K562 (cell line): ENCODE data around the gene TMEM87B.

Source experiments
- POLR2AphosphoS5 ChIP-seq: IDR thresholded peaks from 2 replicates; pipeline ENCODE4 v1.6.1; 2011; ENCODE audit warnings: mild to moderate bottlenecking, low read depth, low read length, moderate library complexity; ENCODE audit not compliant: control insufficient read depth, insufficient read depth
- ZNF12 ChIP-seq: sonication (generic); formaldehyde crosslinking; IDR thresholded peaks from 2 replicates; pipeline ENCODE4 v1.4.0; 2020; ENCODE audit warnings: mild to moderate bottlenecking, missing genetic modification reagents
- TF ChIP-seq, protein P1 (sequence below): sonication (generic); formaldehyde crosslinking; IDR thresholded peaks from 2 replicates; pipeline ENCODE4 v1.9.0; 2022; ENCODE audit warnings: mild to moderate bottlenecking, missing genetic modification reagents
- TF ChIP-seq, protein P2 (sequence below): fragments of 250-450 bp; sonication (Bioruptor Pico); IDR thresholded peaks from 2 replicates; pipeline ENCODE4 v1.4.0; 2020; ENCODE audit warnings: mild to moderate bottlenecking, moderate library complexity

DNA sequence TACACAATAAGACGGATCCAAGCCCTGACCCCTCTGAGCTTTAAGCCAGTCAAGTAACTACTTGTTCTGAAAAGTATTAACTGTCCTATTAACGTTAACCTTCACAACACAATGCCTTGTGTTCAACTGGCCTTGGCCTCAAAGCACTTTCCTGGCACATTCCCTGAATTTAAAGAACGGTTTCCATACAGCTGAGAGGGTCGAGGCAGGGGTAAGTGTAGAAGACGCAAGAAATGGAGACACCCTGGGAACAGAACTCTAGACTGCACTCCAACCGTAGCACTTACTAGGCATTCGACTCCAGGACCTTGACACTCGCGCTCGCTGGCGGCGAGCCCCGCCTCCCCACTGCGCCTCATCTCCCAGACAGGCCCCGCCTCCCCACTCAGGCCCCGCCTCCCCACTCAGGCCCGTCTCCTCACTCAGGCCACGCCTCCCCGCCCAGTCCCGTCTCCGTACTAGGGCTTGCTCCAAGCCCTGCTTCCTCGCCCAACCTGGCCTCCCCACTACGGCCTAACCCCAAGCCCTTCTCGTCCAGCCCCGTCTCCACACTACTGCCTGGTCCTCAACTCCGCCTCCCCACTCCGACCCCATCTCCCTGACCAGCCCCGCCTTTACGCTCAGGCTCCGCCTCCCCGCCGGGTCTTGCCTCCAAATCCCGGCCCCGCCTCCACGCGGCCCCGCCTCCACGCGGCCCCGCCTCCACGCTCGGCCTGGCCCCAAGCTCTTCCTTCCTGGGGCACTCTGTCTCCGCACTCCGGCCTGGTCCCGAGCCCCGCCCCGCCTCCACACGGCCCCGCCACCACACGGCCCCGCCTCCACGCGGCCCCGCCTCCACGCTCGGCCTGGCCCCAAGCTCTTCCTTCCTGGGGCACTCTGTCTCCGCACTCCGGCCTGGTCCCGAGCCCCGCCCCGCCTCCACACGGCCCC is 887 bp upstream of the TMEM87B start:
- TF ChIP-seq, protein P1, sequence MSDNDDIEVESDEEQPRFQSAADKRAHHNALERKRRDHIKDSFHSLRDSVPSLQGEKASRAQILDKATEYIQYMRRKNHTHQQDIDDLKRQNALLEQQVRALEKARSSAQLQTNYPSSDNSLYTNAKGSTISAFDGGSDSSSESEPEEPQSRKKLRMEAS (CRISPR knock-in tag), result peak; percentile 20; the same call in 1 of the 2 replicates
- TF ChIP-seq ZNF12 (CRISPR knock-in tag) (no peak), POLR2AphosphoS5 (0 out of 2 replicates have a peak, but pooled peaks have one; percentile 4)
- TF ChIP-seq, protein P2, sequence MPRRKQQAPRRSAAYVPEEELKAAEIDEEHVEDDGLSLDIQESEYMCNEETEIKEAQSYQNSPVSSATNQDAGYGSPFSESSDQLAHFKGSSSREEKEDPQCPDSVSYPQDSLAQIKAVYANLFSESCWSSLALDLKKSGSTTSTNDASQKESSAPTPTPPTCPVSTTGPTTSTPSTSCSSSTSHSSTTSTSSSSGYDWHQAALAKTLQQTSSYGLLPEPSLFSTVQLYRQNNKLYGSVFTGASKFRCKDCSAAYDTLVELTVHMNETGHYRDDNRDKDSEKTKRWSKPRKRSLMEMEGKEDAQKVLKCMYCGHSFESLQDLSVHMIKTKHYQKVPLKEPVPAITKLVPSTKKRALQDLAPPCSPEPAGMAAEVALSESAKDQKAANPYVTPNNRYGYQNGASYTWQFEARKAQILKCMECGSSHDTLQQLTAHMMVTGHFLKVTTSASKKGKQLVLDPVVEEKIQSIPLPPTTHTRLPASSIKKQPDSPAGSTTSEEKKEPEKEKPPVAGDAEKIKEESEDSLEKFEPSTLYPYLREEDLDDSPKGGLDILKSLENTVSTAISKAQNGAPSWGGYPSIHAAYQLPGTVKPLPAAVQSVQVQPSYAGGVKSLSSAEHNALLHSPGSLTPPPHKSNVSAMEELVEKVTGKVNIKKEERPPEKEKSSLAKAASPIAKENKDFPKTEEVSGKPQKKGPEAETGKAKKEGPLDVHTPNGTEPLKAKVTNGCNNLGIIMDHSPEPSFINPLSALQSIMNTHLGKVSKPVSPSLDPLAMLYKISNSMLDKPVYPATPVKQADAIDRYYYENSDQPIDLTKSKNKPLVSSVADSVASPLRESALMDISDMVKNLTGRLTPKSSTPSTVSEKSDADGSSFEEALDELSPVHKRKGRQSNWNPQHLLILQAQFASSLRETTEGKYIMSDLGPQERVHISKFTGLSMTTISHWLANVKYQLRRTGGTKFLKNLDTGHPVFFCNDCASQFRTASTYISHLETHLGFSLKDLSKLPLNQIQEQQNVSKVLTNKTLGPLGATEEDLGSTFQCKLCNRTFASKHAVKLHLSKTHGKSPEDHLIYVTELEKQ (CRISPR knock-in tag), result no peak
